ENCODE measurements around the gene ITGA5.

DNA sequence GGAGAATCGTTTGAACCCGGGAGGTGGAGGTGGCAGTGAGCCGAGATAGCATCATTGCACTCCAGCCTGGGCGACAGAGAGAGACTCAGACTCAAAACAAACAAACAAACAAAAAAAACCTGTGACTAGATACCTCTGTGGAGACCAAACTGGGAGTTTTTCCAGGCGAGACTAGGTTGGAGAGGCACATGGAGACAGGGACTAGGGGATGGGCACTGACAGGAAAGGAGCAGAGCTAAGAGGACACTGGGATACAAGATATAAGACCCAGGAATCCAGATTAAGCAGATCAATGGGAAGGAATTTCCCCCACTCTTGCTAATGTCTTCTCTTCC is 4.7 kb upstream of the ITGA5 start:
- TF ChIP-seq SIN3A (IDR thresholded peaks at IDR 0.05; ENCODE audit: borderline replicate concordance in 2 of 2, control insufficient read depth in 1 of 2, low read depth in 2 of 2, low read length in 2 of 2) (no peak), CREB1 (IDR thresholded peaks at IDR 0.05) (no peak), CREB1 (CRISPR knock-in tag; IDR thresholded peaks at IDR 0.05) (no peak), ZSCAN29 (IDR thresholded peaks at IDR 0.05) (no peak), ZNF24 (IDR thresholded peaks at IDR 0.05) (no peak), SAFB2 (IDR thresholded peaks at IDR 0.05; ENCODE audit: borderline replicate concordance, low read depth, low read length, severe bottlenecking) (no peak)
- TF ChIP-seq, protein P1, sequence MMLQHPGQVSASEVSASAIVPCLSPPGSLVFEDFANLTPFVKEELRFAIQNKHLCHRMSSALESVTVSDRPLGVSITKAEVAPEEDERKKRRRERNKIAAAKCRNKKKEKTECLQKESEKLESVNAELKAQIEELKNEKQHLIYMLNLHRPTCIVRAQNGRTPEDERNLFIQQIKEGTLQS (IDR thresholded peaks at IDR 0.05): no peak
- TF ChIP-seq, protein P1 (CRISPR knock-in tag; conservative IDR thresholded peaks at IDR 0.05): no peak
- TF ChIP-seq, protein P2, sequence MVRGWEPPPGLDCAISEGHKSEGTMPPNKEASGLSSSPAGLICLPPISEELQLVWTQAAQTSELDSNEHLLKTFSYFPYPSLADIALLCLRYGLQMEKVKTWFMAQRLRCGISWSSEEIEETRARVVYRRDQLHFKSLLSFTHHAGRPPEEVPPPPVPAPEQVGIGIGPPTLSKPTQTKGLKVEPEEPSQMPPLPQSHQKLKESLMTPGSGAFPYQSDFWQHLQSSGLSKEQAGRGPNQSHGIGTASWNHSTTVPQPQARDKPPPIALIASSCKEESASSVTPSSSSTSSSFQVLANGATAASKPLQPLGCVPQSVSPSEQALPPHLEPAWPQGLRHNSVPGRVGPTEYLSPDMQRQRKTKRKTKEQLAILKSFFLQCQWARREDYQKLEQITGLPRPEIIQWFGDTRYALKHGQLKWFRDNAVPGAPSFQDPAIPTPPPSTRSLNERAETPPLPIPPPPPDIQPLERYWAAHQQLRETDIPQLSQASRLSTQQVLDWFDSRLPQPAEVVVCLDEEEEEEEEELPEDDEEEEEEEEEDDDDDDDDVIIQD (CRISPR knock-in tag; IDR thresholded peaks at IDR 0.05): no peak
- TF ChIP-seq, protein P3, sequence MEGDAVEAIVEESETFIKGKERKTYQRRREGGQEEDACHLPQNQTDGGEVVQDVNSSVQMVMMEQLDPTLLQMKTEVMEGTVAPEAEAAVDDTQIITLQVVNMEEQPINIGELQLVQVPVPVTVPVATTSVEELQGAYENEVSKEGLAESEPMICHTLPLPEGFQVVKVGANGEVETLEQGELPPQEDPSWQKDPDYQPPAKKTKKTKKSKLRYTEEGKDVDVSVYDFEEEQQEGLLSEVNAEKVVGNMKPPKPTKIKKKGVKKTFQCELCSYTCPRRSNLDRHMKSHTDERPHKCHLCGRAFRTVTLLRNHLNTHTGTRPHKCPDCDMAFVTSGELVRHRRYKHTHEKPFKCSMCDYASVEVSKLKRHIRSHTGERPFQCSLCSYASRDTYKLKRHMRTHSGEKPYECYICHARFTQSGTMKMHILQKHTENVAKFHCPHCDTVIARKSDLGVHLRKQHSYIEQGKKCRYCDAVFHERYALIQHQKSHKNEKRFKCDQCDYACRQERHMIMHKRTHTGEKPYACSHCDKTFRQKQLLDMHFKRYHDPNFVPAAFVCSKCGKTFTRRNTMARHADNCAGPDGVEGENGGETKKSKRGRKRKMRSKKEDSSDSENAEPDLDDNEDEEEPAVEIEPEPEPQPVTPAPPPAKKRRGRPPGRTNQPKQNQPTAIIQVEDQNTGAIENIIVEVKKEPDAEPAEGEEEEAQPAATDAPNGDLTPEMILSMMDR (IDR thresholded peaks at IDR 0.05 in 2 of 3, conservative IDR thresholded peaks at IDR 0.05 in 1 of 3; ENCODE audit: insufficient read depth in 2 of 3, low read depth in 1 of 3, low read length in 3 of 3): no peak
